PC-3 (cell line): ENCODE data around the gene APBA1.

ENCODE experiments used
- EZH2phosphoT487 ChIP-seq: fragments of 300-600 bp; sonication (generic); IDR thresholded peaks from 2 replicates; pipeline ENCODE4 v1.6.1; 2018; ENCODE audit warnings: mild to moderate bottlenecking, antibody characterized with exemption, low read length, borderline replicate concordance
- TF ChIP-seq, protein P1 (sequence below): fragments of 300-600 bp; sonication (generic); conservative IDR thresholded peaks from 2 replicates; pipeline ENCODE4 v1.5.1; 2017; ENCODE audit warnings: antibody characterized with exemption, low read depth, mild to moderate bottlenecking, low read length

GRCh38 chr9:69715825-69716224 is 43.7 kb upstream of the APBA1 start:
- TF ChIP-seq, protein P1, sequence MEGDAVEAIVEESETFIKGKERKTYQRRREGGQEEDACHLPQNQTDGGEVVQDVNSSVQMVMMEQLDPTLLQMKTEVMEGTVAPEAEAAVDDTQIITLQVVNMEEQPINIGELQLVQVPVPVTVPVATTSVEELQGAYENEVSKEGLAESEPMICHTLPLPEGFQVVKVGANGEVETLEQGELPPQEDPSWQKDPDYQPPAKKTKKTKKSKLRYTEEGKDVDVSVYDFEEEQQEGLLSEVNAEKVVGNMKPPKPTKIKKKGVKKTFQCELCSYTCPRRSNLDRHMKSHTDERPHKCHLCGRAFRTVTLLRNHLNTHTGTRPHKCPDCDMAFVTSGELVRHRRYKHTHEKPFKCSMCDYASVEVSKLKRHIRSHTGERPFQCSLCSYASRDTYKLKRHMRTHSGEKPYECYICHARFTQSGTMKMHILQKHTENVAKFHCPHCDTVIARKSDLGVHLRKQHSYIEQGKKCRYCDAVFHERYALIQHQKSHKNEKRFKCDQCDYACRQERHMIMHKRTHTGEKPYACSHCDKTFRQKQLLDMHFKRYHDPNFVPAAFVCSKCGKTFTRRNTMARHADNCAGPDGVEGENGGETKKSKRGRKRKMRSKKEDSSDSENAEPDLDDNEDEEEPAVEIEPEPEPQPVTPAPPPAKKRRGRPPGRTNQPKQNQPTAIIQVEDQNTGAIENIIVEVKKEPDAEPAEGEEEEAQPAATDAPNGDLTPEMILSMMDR: no peak
- no peak for TF ChIP-seq EZH2phosphoT487
